Inflammatory macrophage treated with lipopolysaccharide for 4 hours (primary cell): ENCODE results near the gene GRP.

Experiments
- DNase-seq: peaks from one replicate; pipeline ENCODE4 v3.0.0-alpha.2; 2020

The GRP gene

GRCh38 chr18:59219672-59220163 lies at the start of gene GRP:
TSS of gene GRP (plus strand) at chr18:59220158. CDS start at chr18:59220266, 108 bp downstream.
- no peak for DNase-seq

- DNase-seq: no peak
Observed at GRCh38 chr18:59172664-59173249, 47.2 kb upstream of the GRP start.

GRCh38 chr18:59177485-59177884 lies 42.5 kb upstream of the GRP start:
- no peak for DNase-seq

GRCh38 chr18:59180150-59180845 lies 39.7 kb upstream of the GRP start:
- no peak for DNase-seq

GRCh38 chr18:59182673-59183072 lies 37.3 kb upstream of the GRP start:
- no peak for DNase-seq

- DNase-seq: no peak
Observed at GRCh38 chr18:59189008-59189407, 30.9 kb upstream of the GRP start.

GRCh38 chr18:59189746-59190145 lies 30.2 kb upstream of the GRP start:
- no peak for DNase-seq

GRCh38 chr18:59196161-59196725 lies 23.7 kb upstream of the GRP start:
- no peak for DNase-seq

GRCh38 chr18:59197636-59198035 lies 22.3 kb upstream of the GRP start:
- no peak for DNase-seq

- no peak for DNase-seq
Observed at GRCh38 chr18:59198215-59198614, 21.7 kb upstream of the GRP start.

GRCh38 chr18:59200787-59201186 lies 19.2 kb upstream of the GRP start:
- no peak for DNase-seq

- no peak for DNase-seq
Observed at GRCh38 chr18:59202258-59202820, 17.6 kb upstream of the GRP start.

- no peak for DNase-seq
Observed at GRCh38 chr18:59207506-59207905, 12.5 kb upstream of the GRP start.

- no peak for DNase-seq
Observed at GRCh38 chr18:59208602-59209125, 11.3 kb upstream of the GRP start.

GRCh38 chr18:59210299-59210698 lies 9.7 kb upstream of the GRP start:
- DNase-seq: no peak

GRCh38 chr18:59211629-59212028 lies 8.3 kb upstream of the GRP start:
- DNase-seq: no peak

GRCh38 chr18:59218018-59218417 lies 1.9 kb upstream of the GRP start:
- no peak for DNase-seq

- DNase-seq: no peak
Observed at GRCh38 chr18:59220164-59220783, 316 bp downstream of the GRP start.

- DNase-seq: no peak
Observed at GRCh38 chr18:59220784-59221765, 1.1 kb downstream of the GRP start.

- DNase-seq: no peak
Observed at GRCh38 chr18:59222341-59222740, 2.4 kb downstream of the GRP start.

GRCh38 chr18:59228351-59228750 lies 8.4 kb downstream of the GRP start:
- DNase-seq: no peak

GRCh38 chr18:59229191-59229590 lies 9.2 kb downstream of the GRP start:
- DNase-seq: no peak
